ENCODE data around the gene ZKSCAN8.

Gene ZKSCAN8

DNA sequence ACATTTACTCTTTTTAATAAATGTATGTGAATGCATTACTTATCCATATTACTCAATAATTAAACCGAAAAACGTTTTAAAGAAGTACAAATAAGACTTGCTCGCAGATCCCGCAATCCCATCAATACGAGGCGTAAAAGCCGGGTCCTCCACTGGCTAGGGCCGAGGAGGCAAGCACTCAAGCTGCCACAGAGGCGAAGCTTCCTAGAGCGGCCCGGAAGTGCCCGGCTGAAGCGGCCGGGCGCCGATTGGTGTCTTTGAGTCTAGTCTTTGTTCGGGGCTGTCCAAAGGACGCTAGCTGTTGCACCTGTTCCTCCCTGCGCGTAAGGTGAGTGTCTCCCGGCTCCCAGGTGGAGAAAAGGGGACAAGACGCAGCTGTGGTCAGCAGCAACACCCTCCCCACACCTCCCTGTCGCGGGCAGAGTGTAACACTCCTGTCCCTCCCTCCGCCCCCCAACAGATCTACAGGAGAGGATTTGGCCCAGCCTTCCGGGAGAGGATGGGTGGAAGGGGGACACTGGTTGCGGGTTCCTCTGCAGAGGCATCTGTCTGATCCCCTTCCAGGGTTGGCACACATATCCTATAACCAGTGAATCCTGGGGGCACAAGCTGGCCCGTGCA is 17.2 kb upstream of the ZKSCAN8 start, which contains the start of gene ZSCAN16:
TSS of gene ZSCAN16 (plus strand) at position 260 of the 621 bp plus-strand sequence. CDS start 835 bp downstream, outside the sequence.
- Histone ChIP-seq H3K36me3 (ENCODE audit: insufficient read depth, low read length) (peaks cover 62% of the 10 kb centered on the region), H3K9me3 (ENCODE audit: low read length) (no peaks in the 10 kb centered on the region), H3K4me1 (ENCODE audit: insufficient read depth, low read length) (peaks cover 21% of the 10 kb centered on the region), H3K27me3 (ENCODE audit: insufficient read depth, low read length) (no peaks in the 10 kb centered on the region), H2AFZ (ENCODE audit: low read depth, low read length) (peak within 1 kb of the TSS; percentile 94), H3K4me3 (ENCODE audit: low read length) (peak within 1 kb of the TSS; percentile 97)

DNA sequence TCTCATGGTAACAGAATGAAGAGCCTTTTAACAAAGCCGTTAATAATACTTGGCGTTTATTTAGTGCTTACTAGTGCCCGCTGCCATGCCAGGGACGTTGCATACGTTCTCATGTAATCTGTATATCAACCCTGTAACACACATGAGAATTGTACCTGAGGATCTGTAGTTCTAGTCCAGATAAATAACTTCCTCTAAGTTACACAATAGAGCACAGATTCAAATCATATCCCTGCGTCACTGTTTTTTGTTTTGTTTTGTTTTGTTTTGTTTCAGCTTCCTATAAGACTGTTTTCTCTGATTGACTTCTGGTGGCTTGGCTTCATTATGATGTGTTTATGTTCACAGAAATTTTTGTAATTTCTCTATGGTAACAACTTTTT is 16.7 kb upstream of the ZKSCAN8 start:
- Histone ChIP-seq H3K27me3 (ENCODE audit: insufficient read depth, low read length) (no peaks in the 10 kb centered on the region), H3K4me3 (ENCODE audit: low read length) (peak overlapping the region; percentile 97), H3K4me1 (ENCODE audit: insufficient read depth, low read length) (peaks cover 21% of the 10 kb centered on the region), H3K36me3 (ENCODE audit: insufficient read depth, low read length) (peaks cover 65% of the 10 kb centered on the region), H2AFZ (ENCODE audit: low read depth, low read length) (peak overlapping the region; percentile 94), H3K9me3 (ENCODE audit: low read length) (no peaks in the 10 kb centered on the region)

DNA sequence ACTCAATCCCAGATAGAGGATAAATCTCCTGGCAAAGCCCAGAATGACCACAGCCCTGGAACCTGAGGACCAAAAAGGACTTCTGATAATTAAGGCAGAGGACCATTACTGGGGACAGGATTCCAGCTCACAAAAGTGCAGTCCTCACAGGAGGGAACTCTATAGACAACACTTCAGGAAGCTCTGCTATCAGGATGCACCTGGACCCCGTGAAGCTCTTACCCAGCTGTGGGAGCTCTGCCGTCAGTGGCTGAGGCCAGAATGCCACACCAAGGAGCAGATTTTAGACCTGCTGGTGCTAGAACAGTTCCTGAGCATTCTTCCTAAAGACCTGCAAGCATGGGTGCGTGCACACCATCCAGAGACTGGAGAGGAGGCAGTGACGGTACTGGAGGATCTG is 16.3 kb upstream of the ZKSCAN8 start:
- H3K36me3 ChIP-seq (ENCODE audit: insufficient read depth, low read length) = peaks cover 65% of the 10 kb centered on the region
- peaks cover 21% of the 10 kb centered on the region for H3K4me1 ChIP-seq (ENCODE audit: insufficient read depth, low read length)
- no peaks in the 10 kb centered on the region for H3K9me3 ChIP-seq (ENCODE audit: low read length)
- no peaks in the 10 kb centered on the region for H3K27me3 ChIP-seq (ENCODE audit: insufficient read depth, low read length)
- peak overlapping the region; percentile 97 for H3K4me3 ChIP-seq (ENCODE audit: low read length)
- H2AFZ ChIP-seq (ENCODE audit: low read depth, low read length) = no peak overlapping the region

DNA sequence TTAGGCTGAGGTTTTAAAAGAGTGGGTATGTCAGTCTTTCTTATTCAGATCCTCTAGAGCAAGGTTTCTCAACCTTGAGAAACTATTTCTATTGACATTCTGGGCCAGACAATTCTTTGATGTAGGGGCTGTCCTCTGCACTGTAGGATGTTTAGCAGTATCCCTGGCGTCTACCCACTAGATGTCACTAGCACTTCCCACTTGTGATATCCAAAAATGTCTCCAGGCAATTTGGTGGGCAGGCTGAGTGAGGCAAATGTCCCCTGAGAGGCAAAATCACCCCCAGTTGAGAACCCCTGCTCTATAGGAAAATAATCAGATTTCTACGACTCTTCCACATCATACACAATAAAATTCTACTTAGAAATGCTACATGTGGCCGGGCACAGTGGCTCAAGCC is 7.7 kb upstream of the ZKSCAN8 start:
- Histone ChIP-seq H3K27me3 (ENCODE audit: insufficient read depth, low read length) (no peaks in the 10 kb centered on the region), H3K36me3 (ENCODE audit: insufficient read depth, low read length) (peaks cover 36% of the 10 kb centered on the region), H3K9me3 (ENCODE audit: low read length) (no peaks in the 10 kb centered on the region), H3K4me3 (ENCODE audit: low read length) (no peak overlapping the region), H2AFZ (ENCODE audit: low read depth, low read length) (no peak overlapping the region), H3K4me1 (ENCODE audit: insufficient read depth, low read length) (peaks cover 22% of the 10 kb centered on the region)

DNA sequence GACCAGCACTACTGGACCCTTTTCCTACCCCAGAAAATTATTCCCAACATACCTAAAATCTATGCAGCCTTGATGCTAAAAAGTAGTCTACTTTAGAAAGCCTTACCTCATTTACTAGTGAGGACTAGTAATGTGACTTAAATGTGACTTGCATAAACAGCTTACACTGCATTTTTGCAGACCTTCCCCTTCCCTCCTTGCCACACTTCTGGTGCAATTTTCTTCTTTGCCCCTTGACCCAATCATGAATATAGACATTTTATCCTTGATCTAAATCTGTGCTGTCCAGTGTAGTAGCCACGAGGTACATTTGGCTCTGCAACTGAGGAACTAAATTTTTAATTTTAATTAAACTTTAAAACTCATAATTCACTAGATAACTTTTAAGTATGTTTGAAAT is 7.0 kb upstream of the ZKSCAN8 start:
- Histone ChIP-seq H3K27me3 (ENCODE audit: insufficient read depth, low read length) (no peaks in the 10 kb centered on the region), H3K4me3 (ENCODE audit: low read length) (no peak overlapping the region), H2AFZ (ENCODE audit: low read depth, low read length) (no peak overlapping the region), H3K36me3 (ENCODE audit: insufficient read depth, low read length) (peaks cover 30% of the 10 kb centered on the region), H3K9me3 (ENCODE audit: low read length) (no peaks in the 10 kb centered on the region), H3K4me1 (ENCODE audit: insufficient read depth, low read length) (peaks cover 22% of the 10 kb centered on the region)

DNA sequence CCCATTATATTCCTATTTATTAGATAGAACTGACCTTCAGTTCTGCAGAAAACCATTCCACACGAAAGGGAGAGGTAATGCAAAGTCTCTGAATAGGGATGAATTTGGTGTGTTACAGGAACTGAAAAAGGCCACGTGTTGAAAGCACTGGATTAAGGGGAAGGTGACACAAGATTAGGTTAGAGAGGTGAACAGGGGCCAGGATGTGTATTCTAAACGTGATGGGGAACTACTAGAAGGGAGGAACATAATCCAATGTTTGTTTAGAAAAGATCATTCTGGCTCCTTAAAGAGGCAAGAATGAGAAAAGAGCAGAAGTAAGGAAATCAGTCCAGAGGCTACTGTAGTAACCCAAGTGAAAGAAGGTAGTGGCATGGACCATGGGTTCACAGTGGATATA is 6.3 kb upstream of the ZKSCAN8 start:
- Histone ChIP-seq H3K9me3 (ENCODE audit: low read length) (no peaks in the 10 kb centered on the region), H3K4me1 (ENCODE audit: insufficient read depth, low read length) (peaks cover 22% of the 10 kb centered on the region), H2AFZ (ENCODE audit: low read depth, low read length) (no peak overlapping the region), H3K36me3 (ENCODE audit: insufficient read depth, low read length) (peaks cover 23% of the 10 kb centered on the region), H3K27me3 (ENCODE audit: insufficient read depth, low read length) (no peaks in the 10 kb centered on the region), H3K4me3 (ENCODE audit: low read length) (peak overlapping the region; percentile 61)

DNA sequence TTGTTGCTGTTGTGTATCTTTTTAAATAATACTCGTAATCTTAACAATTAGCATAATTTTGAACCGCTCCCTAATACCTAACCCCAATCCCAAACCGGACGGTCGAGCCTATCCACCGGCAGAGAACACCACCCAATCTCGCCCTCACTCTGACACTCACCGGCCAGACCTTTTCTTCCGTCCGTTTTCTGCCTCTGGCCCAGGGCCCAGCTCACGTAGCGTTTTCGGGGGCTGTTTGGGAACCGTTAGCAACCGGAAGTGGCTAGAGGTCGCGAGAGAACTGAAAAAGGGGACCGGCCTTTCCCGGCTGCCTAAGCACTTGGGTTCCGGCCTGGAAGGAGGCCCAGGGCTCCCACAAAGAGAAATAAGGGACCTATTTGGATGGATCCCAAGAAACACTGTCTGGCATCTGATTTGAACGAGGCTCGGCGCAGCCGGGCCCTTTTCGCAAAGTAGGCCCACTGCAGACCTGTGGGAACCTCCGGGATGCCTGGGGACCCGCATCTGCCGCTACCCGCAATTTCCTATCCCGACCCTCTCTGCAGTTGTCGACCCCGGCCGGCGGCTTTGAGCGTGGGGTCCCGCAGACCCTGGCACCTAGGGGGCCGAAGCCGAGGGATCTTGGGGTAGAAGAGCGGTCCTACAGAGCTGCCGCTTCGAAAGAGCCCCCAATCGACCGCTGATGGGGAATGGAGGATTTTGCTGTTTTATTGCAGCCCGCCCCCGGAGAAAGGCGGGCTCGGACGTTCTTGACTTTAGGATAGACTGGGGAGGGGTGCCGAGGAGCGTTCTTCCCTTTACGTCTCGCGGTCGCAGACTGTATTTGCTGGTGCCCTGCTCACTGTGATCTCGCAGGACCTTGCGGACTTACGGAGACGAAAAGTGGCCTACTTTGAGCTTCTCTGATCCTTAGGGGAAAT is 4.8 kb upstream of the ZKSCAN8 start:
- Histone ChIP-seq H2AFZ (ENCODE audit: low read depth, low read length) (peak overlapping the region; percentile 83), H3K9me3 (ENCODE audit: low read length) (no peaks in the 10 kb centered on the region), H3K4me3 (ENCODE audit: low read length) (peak overlapping the region; percentile 61), H3K4me1 (ENCODE audit: insufficient read depth, low read length) (peaks cover 22% of the 10 kb centered on the region), H3K27me3 (ENCODE audit: insufficient read depth, low read length) (no peaks in the 10 kb centered on the region), H3K36me3 (ENCODE audit: insufficient read depth, low read length) (peaks cover 18% of the 10 kb centered on the region)

DNA sequence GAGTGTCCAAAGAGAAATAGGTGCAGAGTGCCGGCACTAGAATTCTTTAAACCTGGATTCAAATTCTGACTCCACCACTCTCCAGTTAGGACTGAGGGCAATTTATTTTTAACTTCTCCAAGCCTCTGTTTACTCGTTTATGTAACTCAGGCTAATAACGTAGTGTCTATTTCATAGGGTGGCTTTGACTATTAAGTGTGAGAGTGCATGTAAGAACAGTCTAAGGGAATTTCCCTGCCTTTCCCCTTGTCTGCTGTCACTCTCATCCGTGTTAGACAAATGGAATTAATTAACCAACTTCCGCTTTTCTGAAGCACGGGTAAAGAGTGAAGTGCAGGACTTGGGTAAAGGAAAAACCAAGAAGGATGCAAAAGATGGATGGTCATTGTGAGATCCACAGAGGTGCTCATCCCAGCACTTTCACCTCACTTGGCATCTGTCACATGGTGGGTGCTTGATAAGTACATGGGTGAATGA is 4.1 kb upstream of the ZKSCAN8 start:
- H3K27me3 ChIP-seq (ENCODE audit: insufficient read depth, low read length) = no peaks in the 10 kb centered on the region
- H3K4me3 ChIP-seq (ENCODE audit: low read length) = peak overlapping the region; percentile 61
- H3K9me3 ChIP-seq (ENCODE audit: low read length) = no peaks in the 10 kb centered on the region
- peak overlapping the region; percentile 83 for H2AFZ ChIP-seq (ENCODE audit: low read depth, low read length)
- H3K4me1 ChIP-seq (ENCODE audit: insufficient read depth, low read length) = peaks cover 24% of the 10 kb centered on the region
- peaks cover 15% of the 10 kb centered on the region for H3K36me3 ChIP-seq (ENCODE audit: insufficient read depth, low read length)

DNA sequence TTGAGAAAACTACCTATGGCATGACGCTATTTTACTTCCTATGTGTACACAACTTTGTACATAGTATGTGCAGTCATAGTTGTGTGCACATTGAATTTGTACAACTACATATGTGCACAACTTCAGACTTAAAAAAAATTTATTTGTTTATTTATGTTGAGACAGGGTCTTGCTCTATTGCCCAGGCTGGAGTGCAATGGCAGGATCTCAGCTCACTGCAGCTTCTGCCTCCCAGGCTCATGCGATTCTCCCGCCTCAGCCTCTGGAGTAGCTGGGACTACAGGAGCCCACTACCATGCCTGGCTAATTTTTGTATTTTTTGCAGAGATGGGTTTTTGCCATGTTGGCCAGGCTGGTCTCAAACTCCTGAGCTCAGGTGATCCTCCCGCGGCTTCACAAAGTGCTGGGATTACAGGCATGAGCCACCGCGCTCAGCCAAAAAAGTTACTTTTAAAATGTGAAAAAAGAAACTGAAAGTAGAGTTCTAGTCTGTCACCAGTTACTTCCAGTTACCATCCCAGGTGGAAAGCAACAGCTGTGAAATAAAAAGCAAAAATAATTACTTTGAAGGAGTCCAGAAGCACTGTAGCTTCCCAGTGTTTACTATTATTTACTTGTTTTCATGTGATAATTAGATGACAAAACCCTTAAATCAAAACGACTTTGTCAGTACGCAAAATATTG is 1.7 kb upstream of the ZKSCAN8 start:
- peaks cover 7% of the 10 kb centered on the region for H3K36me3 ChIP-seq (ENCODE audit: insufficient read depth, low read length)
- H2AFZ ChIP-seq (ENCODE audit: low read depth, low read length) = no peak overlapping the region
- no peak overlapping the region for H3K4me3 ChIP-seq (ENCODE audit: low read length)
- H3K4me1 ChIP-seq (ENCODE audit: insufficient read depth, low read length) = peaks cover 30% of the 10 kb centered on the region
- H3K27me3 ChIP-seq (ENCODE audit: insufficient read depth, low read length) = no peaks in the 10 kb centered on the region
- H3K9me3 ChIP-seq (ENCODE audit: low read length) = no peaks in the 10 kb centered on the region

DNA sequence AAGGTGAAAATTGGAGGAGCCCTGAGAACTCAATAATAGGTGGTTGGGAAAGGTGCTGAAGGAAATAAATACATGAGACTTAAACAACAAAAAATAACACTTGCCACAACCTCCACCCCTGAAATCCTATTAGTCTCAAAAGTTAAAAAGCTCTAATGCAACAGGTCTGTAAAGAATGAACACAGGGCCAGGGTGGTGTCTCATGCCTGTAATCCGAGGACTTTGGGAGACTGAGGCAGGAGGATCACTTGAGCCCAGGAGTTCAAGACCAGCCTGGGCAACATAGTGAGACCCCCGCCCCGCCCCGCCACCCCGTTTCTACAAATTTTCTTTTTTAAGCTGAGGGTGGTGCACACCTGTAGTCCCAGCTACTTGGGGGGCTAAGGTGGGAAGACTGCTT is 1.1 kb upstream of the ZKSCAN8 start:
- no peaks in the 10 kb centered on the region for H3K9me3 ChIP-seq (ENCODE audit: low read length)
- no peaks in the 10 kb centered on the region for H3K27me3 ChIP-seq (ENCODE audit: insufficient read depth, low read length)
- H3K36me3 ChIP-seq (ENCODE audit: insufficient read depth, low read length) = peaks cover 13% of the 10 kb centered on the region
- H2AFZ ChIP-seq (ENCODE audit: low read depth, low read length) = no peak overlapping the region
- H3K4me1 ChIP-seq (ENCODE audit: insufficient read depth, low read length) = peaks cover 26% of the 10 kb centered on the region
- H3K4me3 ChIP-seq (ENCODE audit: low read length) = no peak overlapping the region

DNA sequence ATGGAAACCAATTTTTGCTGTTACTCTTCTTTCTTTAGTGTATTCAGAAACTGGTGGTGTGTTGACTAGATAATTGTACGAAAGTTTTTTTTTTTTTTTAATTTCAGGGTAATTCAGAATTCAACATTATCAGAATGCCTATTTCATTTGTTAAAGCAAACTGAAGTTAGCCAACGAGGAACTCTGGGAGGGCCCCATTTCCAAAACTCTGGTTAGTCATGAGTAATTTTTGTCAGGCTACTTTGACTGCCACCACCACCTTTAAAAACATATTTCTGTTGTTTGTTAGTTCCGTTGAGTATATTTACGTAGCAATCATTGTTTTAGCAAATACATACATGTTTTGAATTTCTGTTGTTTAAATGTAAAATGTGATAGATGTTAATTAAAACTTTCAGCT is 763 bp downstream of the ZKSCAN8 start:
- no peaks in the 10 kb centered on the region for H3K27me3 ChIP-seq (ENCODE audit: insufficient read depth, low read length)
- H3K4me3 ChIP-seq (ENCODE audit: low read length) = peak overlapping the region; percentile 63
- peak overlapping the region; percentile 74 for H2AFZ ChIP-seq (ENCODE audit: low read depth, low read length)
- no peaks in the 10 kb centered on the region for H3K9me3 ChIP-seq (ENCODE audit: low read length)
- peaks cover 21% of the 10 kb centered on the region for H3K4me1 ChIP-seq (ENCODE audit: insufficient read depth, low read length)
- H3K36me3 ChIP-seq (ENCODE audit: insufficient read depth, low read length) = peaks cover 26% of the 10 kb centered on the region

DNA sequence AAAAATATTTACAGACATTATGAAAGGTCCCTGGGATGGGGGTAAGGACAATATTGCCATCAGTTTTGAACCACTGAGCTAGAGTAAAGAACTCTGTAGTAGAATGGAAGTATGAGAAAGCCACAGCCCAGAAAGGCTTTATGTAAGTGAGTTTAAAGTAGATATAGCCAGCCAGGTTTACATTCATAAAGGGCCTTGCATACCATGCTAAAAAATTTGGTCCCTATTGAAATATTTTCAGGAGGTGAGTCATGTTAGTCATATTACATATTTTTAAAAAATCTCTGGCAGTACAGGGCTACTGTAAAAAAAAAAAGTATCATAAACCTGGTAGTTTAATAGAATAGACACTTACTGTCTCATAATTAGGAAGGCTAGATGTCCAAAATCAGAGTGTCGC is 3.5 kb downstream of the ZKSCAN8 start:
- Histone ChIP-seq H3K4me3 (ENCODE audit: low read length) (no peak overlapping the region), H3K36me3 (ENCODE audit: insufficient read depth, low read length) (peaks cover 51% of the 10 kb centered on the region), H2AFZ (ENCODE audit: low read depth, low read length) (no peak overlapping the region), H3K27me3 (ENCODE audit: insufficient read depth, low read length) (no peaks in the 10 kb centered on the region), H3K4me1 (ENCODE audit: insufficient read depth, low read length) (peaks cover 12% of the 10 kb centered on the region), H3K9me3 (ENCODE audit: low read length) (no peaks in the 10 kb centered on the region)

DNA sequence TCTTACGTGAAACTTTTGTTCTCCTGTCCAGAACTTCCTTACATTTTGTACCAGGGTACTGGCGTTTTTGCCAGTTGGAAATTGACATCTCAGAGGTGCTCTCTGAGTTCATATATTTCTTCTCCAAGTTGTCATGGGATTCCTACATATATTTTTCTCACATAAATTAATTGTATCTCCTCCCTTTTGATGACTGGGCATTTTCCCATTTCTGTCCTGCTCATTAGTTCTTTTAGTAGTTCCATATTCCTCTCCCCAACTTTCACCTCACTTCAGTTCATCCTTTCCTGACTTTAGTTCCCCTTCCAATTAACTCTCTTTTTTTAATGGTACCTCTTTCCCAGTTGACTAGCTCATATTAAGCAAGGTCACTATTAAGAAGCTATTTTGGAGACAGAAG is 10.8 kb downstream of the ZKSCAN8 start:
- Histone ChIP-seq H3K4me3 (ENCODE audit: low read length) (no peak overlapping the region), H3K9me3 (ENCODE audit: low read length) (peaks cover 6% of the 10 kb centered on the region), H3K36me3 (ENCODE audit: insufficient read depth, low read length) (peaks cover 93% of the 10 kb centered on the region), H3K4me1 (ENCODE audit: insufficient read depth, low read length) (no peaks in the 10 kb centered on the region), H2AFZ (ENCODE audit: low read depth, low read length) (no peak overlapping the region), H3K27me3 (ENCODE audit: insufficient read depth, low read length) (no peaks in the 10 kb centered on the region)

Data from neuron (in vitro differentiated cells).